ENCODE measurements around the gene C9orf43. TPM values are rescaled to one million over a fixed set of nuclear protein-coding genes. Genes with fewer than 3 reads are reported as not detected.

C9orf43 gene
- total RNA-seq, 6 experiments from 2014 or later = 0.27 to 0.73 (median 0.38) TPM

GRCh38 chr9:113461943-113462342 is 51.4 kb downstream of the C9orf43 start:
- H3K36me3 Mint-ChIP-seq (ENCODE audit: low read depth) = no peaks in the 10 kb centered on the region; the same call in 1 of the 2 replicates
- no peak overlapping the region for H3K27ac Mint-ChIP-seq
- TF ChIP-seq CTCF (IDR thresholded peaks at IDR 0.05) = no peak
- peaks cover 8% of the 10 kb centered on the region for H3K27me3 Mint-ChIP-seq (ENCODE audit: insufficient read depth)
- H3K4me3 Mint-ChIP-seq = no peak overlapping the region
- H3K4me1 Mint-ChIP-seq (ENCODE audit: low read depth) = peaks cover 13% of the 10 kb centered on the region
- H3K9me3 Mint-ChIP-seq = no peaks in the 10 kb centered on the region
- no peak for DNase-seq

- H3K27me3 Mint-ChIP-seq (ENCODE audit: insufficient read depth) = peaks cover 8% of the 10 kb centered on the region
- H3K4me1 Mint-ChIP-seq (ENCODE audit: low read depth) = peaks cover 7% of the 10 kb centered on the region; the same call in 1 of the 2 replicates
- TF ChIP-seq CTCF (IDR thresholded peaks at IDR 0.05) = no peak
- no peak for DNase-seq
- no peaks in the 10 kb centered on the region; the same call in 1 of the 2 replicates for H3K9me3 Mint-ChIP-seq
- peaks cover 8% of the 10 kb centered on the region; the same call in 1 of the 2 replicates for H3K36me3 Mint-ChIP-seq (ENCODE audit: low read depth)
- H3K4me3 Mint-ChIP-seq = no peak overlapping the region
- H3K27ac Mint-ChIP-seq = no peak overlapping the region
These were observed 52.3 kb downstream of the C9orf43 start for GRCh38 chr9:113462781-113463286.

- peaks cover 8% of the 10 kb centered on the region for H3K27me3 Mint-ChIP-seq (ENCODE audit: insufficient read depth)
- peaks cover 11% of the 10 kb centered on the region; the same call in 1 of the 2 replicates for H3K36me3 Mint-ChIP-seq (ENCODE audit: low read depth)
- no peak within 1 kb of the TSS for H3K4me3 Mint-ChIP-seq
- TF ChIP-seq CTCF (IDR thresholded peaks at IDR 0.05) = no peak
- H3K4me1 Mint-ChIP-seq (ENCODE audit: low read depth) = peaks cover 7% of the 10 kb centered on the region; the same call in 1 of the 2 replicates
- H3K27ac Mint-ChIP-seq = no peak within 1 kb of the TSS
- no peaks in the 10 kb centered on the region; the same call in 1 of the 2 replicates for H3K9me3 Mint-ChIP-seq
- DNase-seq = no peak
These were observed 53.1 kb downstream of the C9orf43 start, which contains the start of gene RGS3 for GRCh38 chr9:113463418-113464285. TSS of gene RGS3 (plus strand) at chr9:113463727. CDS start at chr9:113463803, 76 bp downstream.

- no peak overlapping the region for H3K27ac Mint-ChIP-seq
- no peak for TF ChIP-seq CTCF (IDR thresholded peaks at IDR 0.05)
- H3K9me3 Mint-ChIP-seq = no peaks in the 10 kb centered on the region; the same call in 1 of the 2 replicates
- no peak for DNase-seq
- peaks cover 11% of the 10 kb centered on the region; the same call in 1 of the 2 replicates for H3K36me3 Mint-ChIP-seq (ENCODE audit: low read depth)
- peaks cover 7% of the 10 kb centered on the region; the same call in 1 of the 2 replicates for H3K4me1 Mint-ChIP-seq (ENCODE audit: low read depth)
- peaks cover 8% of the 10 kb centered on the region for H3K27me3 Mint-ChIP-seq (ENCODE audit: insufficient read depth)
- H3K4me3 Mint-ChIP-seq = no peak overlapping the region
These were observed 53.7 kb downstream of the C9orf43 start for GRCh38 chr9:113464286-113464660.

- Mint-ChIP-seq H3K9me3 (no peaks in the 10 kb centered on the region; the same call in 1 of the 2 replicates), H3K4me1 (ENCODE audit: low read depth) (peaks cover 7% of the 10 kb centered on the region; the same call in 1 of the 2 replicates), H3K4me3 (no peak overlapping the region), H3K27ac (no peak overlapping the region), H3K27me3 (ENCODE audit: insufficient read depth) (peaks cover 10% of the 10 kb centered on the region), H3K36me3 (ENCODE audit: low read depth) (peaks cover 11% of the 10 kb centered on the region; the same call in 1 of the 2 replicates)
- no peak for DNase-seq
- no peak for TF ChIP-seq CTCF (IDR thresholded peaks at IDR 0.05)
These were observed 55.1 kb downstream of the C9orf43 start for GRCh38 chr9:113465599-113466140.
